BJ (cell line): ENCODE data around the gene OR51B5. TPM values are rescaled to one million over a fixed set of nuclear protein-coding genes. Genes with fewer than 3 reads are reported as not detected.
"Not testable (repeated sequence)": the region's sequence is repeated elsewhere in the genome, so short reads cannot be mapped to it uniquely, and the experiment has no call there.

ENCODE experiments used
- CTCF ChIA-PET: fragments of 350-600 bp; formaldehyde crosslinking; extraction: SDS; loops from one replicate; lab custom pipeline; 2021; ENCODE audit warnings: antibody characterized with exemption, inconsistent platforms; lab: Yijun Ruan, JAX
- POLR2A ChIA-PET: fragments of 300-600 bp; sonication (Branson Sonifier 250); formaldehyde crosslinking; extraction: SDS; loops from one replicate; lab custom pipeline; 2021; ENCODE audit warnings: antibody characterized with exemption; lab: Charles Lee
- DNase-seq: peaks from one replicate; pipeline ENCODE4 v3.0.0-alpha.2; 2011; ENCODE audit warnings: low read depth
- H3K27me3 ChIP-seq: 2 replicates; pipeline ENCODE4 v1.6.0; 2011; ENCODE audit warnings: low read length; ENCODE audit not compliant: control insufficient read depth, insufficient read depth
- H3K36me3 ChIP-seq: 2 replicates; pipeline ENCODE4 v1.5.1; 2011; ENCODE audit warnings: low read length; ENCODE audit not compliant: control insufficient read depth, insufficient read depth
- H3K4me3 ChIP-seq: 2 replicates; pipeline ENCODE4 v1.5.1; 2011; ENCODE audit warnings: low read depth, mild to moderate bottlenecking, control low read depth, low read length
- polyA plus RNA-seq: library from polyadenylated mRNA; depleted of rRNA; stranded (reverse); fragments of >200 nt; gene quantifications from 2 replicates; pipeline ENCODE4 v1.2.3, GENCODE V29; 2011
- TF ChIP-seq, protein P1 (sequence below): IDR thresholded peaks from 2 replicates; pipeline ENCODE4 v1.5.1; 2011; ENCODE audit warnings: low read depth, mild to moderate bottlenecking, control low read depth, inconsistent platforms, low read length, moderate library complexity; ENCODE audit not compliant: insufficient read depth

Gene OR51B5
- polyA plus RNA-seq, 1 experiment, result not detected

DNA sequence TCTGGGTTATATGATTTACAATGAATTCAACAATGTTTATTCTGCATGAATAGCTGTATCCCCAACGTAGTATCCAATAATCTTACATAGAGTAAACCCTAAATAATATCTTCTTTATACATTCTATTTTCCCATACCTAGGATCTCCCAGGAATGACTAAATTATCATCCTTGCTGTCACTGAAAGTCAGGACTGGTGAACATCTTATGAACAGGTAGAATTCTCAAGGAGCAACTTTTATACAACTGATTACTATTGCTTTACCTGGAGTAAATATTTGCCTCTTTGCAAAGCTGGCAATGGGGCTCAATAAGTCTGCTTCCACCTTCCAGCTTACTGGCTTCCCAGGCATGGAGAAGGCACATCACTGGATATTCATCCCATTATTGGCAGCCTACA is 7.9 kb upstream of the OR51B5 start, which contains the start of gene OR51B6:
TSS of gene OR51B6 (plus strand) at position 301 of the 400 bp plus-strand sequence. CDS start at position 301, 0 bp downstream.
- no peak within 1 kb of the TSS for H3K4me3 ChIP-seq
- ChIA-PET CTCF (interaction anchor here (1.3 kb wide), 1 partner anchor 17 kb away, joined by 3 read pairs; no protein-coding TSS in a partner anchor), POLR2A (no interaction called here)
- TF ChIP-seq, protein P1, sequence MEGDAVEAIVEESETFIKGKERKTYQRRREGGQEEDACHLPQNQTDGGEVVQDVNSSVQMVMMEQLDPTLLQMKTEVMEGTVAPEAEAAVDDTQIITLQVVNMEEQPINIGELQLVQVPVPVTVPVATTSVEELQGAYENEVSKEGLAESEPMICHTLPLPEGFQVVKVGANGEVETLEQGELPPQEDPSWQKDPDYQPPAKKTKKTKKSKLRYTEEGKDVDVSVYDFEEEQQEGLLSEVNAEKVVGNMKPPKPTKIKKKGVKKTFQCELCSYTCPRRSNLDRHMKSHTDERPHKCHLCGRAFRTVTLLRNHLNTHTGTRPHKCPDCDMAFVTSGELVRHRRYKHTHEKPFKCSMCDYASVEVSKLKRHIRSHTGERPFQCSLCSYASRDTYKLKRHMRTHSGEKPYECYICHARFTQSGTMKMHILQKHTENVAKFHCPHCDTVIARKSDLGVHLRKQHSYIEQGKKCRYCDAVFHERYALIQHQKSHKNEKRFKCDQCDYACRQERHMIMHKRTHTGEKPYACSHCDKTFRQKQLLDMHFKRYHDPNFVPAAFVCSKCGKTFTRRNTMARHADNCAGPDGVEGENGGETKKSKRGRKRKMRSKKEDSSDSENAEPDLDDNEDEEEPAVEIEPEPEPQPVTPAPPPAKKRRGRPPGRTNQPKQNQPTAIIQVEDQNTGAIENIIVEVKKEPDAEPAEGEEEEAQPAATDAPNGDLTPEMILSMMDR, result no peak
- H3K27me3 ChIP-seq, result no peaks in the 10 kb centered on the region
- DNase-seq, result no peak
- H3K36me3 ChIP-seq, result no peaks in the 10 kb centered on the region

DNA sequence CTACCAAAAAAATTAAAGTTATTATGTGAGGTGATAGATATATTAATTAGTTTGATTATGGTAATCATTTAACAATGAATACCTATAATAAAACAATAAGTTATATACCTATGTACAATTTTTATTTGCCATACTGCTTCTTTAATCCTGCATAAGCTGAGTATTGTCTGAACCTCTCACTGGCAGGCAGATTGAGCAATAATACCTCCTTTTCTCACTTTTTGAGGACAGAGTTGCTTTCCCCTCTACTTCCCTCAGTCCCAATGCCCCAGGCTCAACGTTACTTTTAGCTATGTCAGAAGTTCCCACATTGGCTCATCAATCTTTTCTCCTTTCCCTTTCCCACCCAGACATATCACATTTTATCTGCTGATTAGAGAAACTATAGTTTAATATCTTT is 6.2 kb upstream of the OR51B5 start:
- DNase-seq, result no peak
- Histone ChIP-seq H3K27me3 (no peaks in the 10 kb centered on the region), H3K4me3 (no peak overlapping the region), H3K36me3 (no peaks in the 10 kb centered on the region)
- TF ChIP-seq, protein P1, result no peak
- POLR2A ChIA-PET, result no interaction called here
- CTCF ChIA-PET, result no interaction called here

DNA sequence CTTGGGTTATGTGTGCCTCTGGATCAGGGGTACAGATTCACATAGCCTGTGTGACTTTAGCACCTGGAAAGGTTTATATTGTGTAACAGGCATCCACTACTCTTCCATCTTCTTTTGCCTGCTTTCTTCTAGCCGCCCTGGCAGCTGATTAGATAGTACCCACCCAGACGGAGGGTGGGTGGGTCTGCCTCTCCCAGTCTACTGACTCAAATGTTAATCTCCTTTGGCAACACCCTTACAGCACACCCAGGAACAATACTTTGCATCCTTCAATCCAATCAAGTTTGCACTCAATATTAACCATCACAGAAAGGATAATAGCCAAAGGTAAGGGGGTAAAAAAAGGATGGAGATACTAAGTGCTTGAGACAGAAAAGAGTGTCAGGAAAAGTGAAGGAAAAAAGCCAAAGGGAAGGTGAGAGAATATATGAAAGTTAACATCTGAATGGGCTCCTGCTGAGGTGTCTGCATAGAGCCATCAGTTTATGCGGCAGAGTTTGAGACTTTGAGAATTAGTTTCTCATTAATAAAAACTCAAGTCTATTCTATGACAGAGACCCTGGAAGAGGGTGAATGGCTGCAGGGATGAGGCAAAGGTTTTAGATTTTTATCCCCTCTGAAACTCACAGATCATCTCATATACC is 5.3 kb upstream of the OR51B5 start:
- no peak for DNase-seq
- Histone ChIP-seq H3K27me3 (no peaks in the 10 kb centered on the region), H3K4me3 (no peak overlapping the region), H3K36me3 (no peaks in the 10 kb centered on the region)
- TF ChIP-seq, protein P1, result no peak
- ChIA-PET CTCF (no interaction called here), POLR2A (no interaction called here)

DNA sequence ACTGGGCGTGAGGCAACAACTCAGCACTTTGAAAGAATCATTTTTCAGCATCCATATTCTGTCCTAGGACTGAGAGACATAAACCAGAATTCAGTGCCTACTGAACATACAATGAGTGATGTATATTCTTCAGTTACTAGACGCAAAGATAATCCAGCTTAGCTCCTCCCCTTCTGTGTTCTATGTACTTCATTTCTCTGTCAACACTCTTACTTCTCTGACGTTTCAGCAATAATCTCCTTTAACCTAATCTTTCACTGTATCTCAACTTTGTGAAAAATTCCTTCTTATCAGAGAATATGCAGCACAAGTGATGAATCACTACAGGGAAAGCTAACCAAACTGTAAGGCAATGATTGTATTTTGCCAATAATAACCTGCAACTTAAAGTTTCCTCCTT is 2.5 kb upstream of the OR51B5 start:
- H3K4me3 ChIP-seq, result no peak overlapping the region
- ChIA-PET CTCF (interaction anchor here (0.6 to 1.3 kb wide), 4 partner anchors 9 to 133 kb away, joined by 3 to 4 read pairs (median 3); no protein-coding TSS in a partner anchor), POLR2A (no interaction called here)
- TF ChIP-seq, protein P1, result no peak
- no peaks in the 10 kb centered on the region for H3K36me3 ChIP-seq
- no peaks in the 10 kb centered on the region for H3K27me3 ChIP-seq
- no peak for DNase-seq

DNA sequence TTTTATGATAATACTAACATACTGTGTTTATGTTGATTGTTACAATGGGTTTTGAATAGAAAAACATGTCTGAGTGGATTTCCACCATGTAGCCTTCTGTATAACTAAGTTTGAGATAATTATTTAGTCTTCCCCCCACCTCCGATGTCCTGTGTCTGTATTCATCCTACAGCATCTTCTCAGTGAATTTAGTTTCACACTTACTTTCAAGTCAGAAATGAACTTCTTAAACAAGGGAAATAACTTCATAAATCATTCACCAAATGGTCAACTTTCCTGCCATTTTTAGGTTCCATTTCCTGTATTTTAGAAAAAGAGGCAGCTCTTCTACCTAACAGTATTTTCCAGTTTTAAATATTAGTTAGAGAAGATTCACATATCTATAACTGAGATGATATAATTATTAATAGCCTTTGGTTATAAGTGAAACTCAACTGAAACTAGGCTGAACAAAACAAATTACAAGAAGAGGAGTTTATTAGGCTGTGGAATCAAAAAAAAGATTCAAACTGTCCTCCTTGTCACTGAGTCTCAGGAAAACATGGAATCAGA is 3.5 kb downstream of the OR51B5 start:
- ChIA-PET POLR2A (no interaction called here), CTCF (no interaction called here)
- Histone ChIP-seq H3K36me3 (no peaks in the 10 kb centered on the region), H3K4me3 (no peak overlapping the region), H3K27me3 (no peaks in the 10 kb centered on the region)
- TF ChIP-seq, protein P1, result no peak
- no peak for DNase-seq

DNA sequence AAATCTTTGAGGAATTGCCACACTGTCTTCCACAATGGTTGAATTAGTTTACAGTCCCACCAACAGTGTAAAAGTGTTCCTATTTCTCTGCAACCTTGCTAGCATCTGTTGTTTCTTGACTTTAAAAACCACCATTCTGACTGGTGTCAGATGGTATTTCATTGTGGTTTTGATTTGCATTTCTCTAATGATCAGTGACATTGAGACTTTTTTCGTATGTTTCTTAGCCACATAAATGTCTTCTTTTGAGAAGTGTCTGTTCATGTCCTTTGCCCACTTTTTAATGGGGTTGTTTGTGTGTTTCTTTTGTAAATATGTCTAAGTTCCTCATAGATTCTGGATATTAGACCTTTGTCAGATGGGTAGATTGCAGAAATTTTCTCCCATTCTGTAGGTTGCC is 6.1 kb downstream of the OR51B5 start:
- H3K4me3 ChIP-seq, H3K36me3 ChIP-seq, H3K27me3 ChIP-seq, POLR2A ChIA-PET, DNase-seq, CTCF ChIA-PET: not testable (repeated sequence)
